ENCODE results near the gene CACNA2D4.

CACNA2D4 gene

DNA sequence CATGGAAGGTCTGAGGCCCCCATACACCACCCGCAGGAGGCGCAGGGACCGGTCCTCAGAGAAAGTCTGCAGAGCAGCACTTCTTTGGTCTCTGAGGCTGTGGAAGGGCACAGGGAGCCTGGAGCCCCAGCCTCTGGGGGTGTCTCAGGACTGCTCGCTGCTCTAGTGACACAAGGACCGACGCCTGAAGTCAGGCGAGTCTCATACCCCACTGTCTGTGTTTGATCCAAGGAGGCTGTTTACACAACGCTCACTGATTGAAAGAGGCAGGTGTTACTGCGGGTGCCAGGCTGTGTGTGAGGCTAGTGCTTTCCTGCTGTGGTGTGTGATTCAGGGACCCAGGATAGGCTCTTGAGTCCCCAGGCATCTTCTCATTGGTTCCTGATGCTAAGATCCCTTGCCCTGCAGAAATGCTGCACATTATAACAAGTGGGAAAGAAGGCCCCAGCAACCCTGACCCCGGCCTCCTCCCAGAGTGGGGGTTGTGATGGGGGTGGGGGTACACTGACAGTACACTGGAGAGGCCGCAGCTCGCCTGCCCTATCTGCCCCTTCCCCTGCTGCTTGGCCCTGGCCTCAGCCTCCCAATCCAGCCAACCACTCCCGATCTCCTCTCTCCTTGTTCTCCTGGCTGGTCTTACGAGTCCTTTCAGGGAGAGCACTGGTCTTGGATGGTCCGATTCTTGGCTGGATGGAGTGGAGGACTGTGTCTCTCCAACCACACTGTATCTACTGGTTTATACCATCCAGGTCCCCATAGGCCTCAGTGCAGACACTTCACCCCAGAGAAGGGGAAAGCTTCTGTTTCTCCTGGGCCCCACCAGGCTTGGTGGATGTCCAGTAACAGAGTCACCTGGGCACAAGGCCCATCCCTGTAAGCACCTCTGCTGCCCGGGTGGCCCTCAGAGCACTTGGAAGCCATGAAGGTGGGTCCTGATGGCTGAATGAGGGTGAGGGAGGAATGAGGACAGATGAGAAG, 6.6 kb downstream of the CACNA2D4 start:
- H3K4me3 ChIP-seq (ENCODE audit: low read depth, low read length) = no peak overlapping the region
- in situ Hi-C loops (cut with HindIII; ENCODE audit: low sequenced_read_pairs) = no loop called here
- TF ChIP-seq, protein P1, sequence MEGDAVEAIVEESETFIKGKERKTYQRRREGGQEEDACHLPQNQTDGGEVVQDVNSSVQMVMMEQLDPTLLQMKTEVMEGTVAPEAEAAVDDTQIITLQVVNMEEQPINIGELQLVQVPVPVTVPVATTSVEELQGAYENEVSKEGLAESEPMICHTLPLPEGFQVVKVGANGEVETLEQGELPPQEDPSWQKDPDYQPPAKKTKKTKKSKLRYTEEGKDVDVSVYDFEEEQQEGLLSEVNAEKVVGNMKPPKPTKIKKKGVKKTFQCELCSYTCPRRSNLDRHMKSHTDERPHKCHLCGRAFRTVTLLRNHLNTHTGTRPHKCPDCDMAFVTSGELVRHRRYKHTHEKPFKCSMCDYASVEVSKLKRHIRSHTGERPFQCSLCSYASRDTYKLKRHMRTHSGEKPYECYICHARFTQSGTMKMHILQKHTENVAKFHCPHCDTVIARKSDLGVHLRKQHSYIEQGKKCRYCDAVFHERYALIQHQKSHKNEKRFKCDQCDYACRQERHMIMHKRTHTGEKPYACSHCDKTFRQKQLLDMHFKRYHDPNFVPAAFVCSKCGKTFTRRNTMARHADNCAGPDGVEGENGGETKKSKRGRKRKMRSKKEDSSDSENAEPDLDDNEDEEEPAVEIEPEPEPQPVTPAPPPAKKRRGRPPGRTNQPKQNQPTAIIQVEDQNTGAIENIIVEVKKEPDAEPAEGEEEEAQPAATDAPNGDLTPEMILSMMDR (IDR thresholded peaks at IDR 0.05; ENCODE audit: low read depth, low read length, missing control alignments) = no peak
- no peak for DNase-seq (ENCODE audit: low read depth)

DNA sequence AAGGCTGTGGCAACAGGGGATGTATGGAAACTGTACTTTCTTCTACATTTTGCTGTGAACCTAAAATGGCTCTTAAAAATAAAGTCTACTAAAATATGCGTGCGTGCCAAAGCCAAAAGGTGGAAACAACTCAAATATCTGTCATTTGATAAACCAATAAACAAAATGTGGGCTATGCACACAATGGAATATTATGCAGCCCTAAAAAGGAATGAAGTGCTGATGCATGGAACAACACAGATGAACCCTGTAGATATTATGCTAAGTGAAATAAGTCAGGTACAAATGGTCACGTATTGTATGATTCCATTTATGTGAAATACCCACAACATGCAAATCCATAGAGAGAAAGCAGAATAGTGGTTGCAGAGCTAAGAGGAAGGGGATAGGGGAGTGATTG, 8.0 kb downstream of the CACNA2D4 start:
- DNase-seq (ENCODE audit: low read depth) = no peak
- no peak overlapping the region for H3K4me3 ChIP-seq (ENCODE audit: low read depth, low read length)
- in situ Hi-C loops (cut with HindIII; ENCODE audit: low sequenced_read_pairs) = no loop called here
- TF ChIP-seq, protein P1 (IDR thresholded peaks at IDR 0.05; ENCODE audit: low read depth, low read length, missing control alignments) = no peak

DNA sequence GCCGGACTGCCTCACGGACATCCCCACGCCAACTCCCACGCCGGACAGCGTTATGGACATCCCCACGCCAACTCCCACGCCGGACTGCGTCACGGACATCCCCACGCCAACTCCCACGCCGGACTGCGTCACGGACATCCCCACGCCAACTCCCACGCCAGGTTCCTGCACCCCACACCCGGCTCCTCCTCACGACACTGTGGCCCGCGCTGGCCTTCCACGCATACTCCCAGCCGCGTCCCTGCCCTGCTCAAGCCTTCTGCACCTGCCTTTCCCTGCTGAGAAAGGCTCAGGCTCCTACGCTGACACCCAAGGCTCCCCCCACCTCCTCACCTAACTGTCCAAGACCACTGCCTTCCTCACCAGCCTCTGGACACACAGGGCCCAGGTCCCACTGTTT, 9.7 kb downstream of the CACNA2D4 start:
- TF ChIP-seq, protein P1 (IDR thresholded peaks at IDR 0.05; ENCODE audit: low read depth, low read length, missing control alignments) = no peak
- in situ Hi-C loops (cut with HindIII; ENCODE audit: low sequenced_read_pairs) = no loop called here
- DNase-seq (ENCODE audit: low read depth) = no peak
- no peak overlapping the region for H3K4me3 ChIP-seq (ENCODE audit: low read depth, low read length)

DNA sequence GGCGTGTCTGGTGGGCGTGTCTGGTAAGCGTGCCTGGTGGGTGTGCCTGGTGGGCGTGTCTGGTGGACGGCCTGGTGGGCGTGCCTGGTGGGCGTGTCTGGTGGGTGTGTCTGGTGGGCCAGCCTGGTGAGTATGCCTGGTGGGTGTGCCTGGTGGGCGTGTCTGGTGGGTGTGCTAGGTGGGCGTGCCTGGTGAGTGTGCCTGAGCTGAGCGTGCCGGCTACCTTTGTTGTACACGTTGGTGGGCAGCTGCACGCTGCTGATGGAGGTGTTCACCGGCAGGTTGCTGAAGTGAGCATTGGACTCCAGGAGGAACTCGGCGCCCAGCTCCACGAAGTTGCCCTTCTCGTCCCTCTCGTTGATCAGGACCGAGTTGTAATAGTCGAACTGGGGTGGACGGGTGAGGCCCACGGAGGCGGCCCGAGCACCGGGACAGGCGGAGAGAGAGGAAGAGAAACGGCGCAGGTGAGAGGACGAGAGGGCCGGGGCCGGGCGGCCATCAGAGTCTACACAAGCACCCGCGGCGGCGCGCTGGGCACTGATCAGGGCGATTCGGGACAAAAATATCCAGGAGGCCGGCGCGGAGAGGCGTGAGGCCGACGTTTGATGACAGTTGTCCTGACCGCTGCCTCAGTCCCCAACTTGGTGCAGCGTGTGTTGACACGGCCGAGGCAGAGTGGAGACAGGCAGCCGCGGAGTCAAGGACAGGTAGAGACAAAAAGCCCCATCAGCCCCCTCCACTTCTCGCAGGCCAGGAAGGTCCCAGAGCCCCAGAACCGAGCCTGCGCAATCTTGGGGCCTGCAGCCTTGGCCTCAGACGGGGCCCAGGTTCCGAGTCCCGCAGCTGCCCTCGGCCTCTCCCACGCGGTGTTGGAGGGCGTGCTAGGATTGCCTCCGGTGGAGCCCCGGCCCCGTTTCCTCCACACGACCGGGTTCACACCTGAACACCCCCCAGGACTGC, 10.5 kb downstream of the CACNA2D4 start:
- in situ Hi-C loops (cut with HindIII; ENCODE audit: low sequenced_read_pairs) = no loop called here
- no peak overlapping the region for H3K4me3 ChIP-seq (ENCODE audit: low read depth, low read length)
- DNase-seq (ENCODE audit: low read depth) = no peak
- TF ChIP-seq, protein P1 (IDR thresholded peaks at IDR 0.05; ENCODE audit: low read depth, low read length, missing control alignments) = no peak

DNA sequence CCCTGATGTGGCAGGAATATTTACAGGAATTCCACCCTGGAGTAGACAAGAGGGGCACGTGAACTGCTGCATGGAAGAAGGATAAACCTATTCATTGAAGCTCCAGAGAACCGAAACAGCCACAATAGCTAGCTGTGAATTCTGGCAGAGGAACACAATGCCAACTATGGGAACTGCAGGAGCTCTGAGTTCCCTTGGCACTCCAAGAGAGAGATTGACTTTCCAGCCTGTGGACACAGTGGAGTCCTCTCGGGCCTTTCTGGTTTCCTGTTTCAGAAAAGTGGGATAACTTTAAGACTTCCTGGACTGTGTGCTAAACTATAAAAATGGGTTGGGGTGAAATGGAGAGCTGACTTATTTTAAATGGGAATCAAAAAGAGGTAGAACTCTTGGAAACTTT, 11.9 kb downstream of the CACNA2D4 start:
- in situ Hi-C loops (cut with HindIII; ENCODE audit: low sequenced_read_pairs) = no loop called here
- DNase-seq (ENCODE audit: low read depth) = no peak
- TF ChIP-seq, protein P1 (IDR thresholded peaks at IDR 0.05; ENCODE audit: low read depth, low read length, missing control alignments) = no peak

DNA sequence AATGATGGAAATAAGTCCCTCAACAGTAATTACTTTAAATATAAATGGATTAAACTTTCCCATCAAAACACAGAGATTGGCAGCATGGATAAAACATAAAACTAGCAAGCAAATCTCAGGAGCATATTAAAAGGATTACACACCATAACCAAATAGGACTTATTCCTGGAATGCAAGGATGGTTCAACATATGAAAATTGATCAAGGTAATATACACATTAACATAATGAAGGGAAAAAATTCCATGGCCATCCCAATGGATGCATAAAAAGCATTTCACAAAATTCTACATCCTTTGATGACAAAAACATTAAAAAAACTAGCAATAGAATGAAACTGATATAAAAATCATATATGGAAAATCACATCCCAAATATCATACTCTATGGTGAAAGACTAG, 13.6 kb downstream of the CACNA2D4 start:
- TF ChIP-seq, protein P1 (IDR thresholded peaks at IDR 0.05; ENCODE audit: low read depth, low read length, missing control alignments) = no peak
- no peak for DNase-seq (ENCODE audit: low read depth)
- in situ Hi-C loops (cut with HindIII; ENCODE audit: low sequenced_read_pairs) = no loop called here
- no peak overlapping the region for H3K4me3 ChIP-seq (ENCODE audit: low read depth, low read length)

More for the DNA sequence above, 11.9 kb downstream of the CACNA2D4 start:
- H3K4me3 ChIP-seq (ENCODE audit: low read depth, low read length) = no peak overlapping the region

Measured in astrocyte of the cerebellum (primary cell).